ENCODE data around the gene TAS1R2.

- TF ChIP-seq POLR2AphosphoS5 (IDR thresholded peaks at IDR 0.05) (no peak), CTCF (IDR thresholded peaks at IDR 0.05 in 8 of 11, conservative IDR thresholded peaks at IDR 0.05 in 3 of 11) (no peak), POLR2A (IDR thresholded peaks at IDR 0.05) (no peak)
Observed at GRCh38 chr1:18794051-18794450, 65.4 kb downstream of the TAS1R2 start.
